NK-92 (cell line): ENCODE results near the gene CD52.
"Not testable (repeated sequence)": the region's sequence is repeated elsewhere in the genome, so short reads cannot be mapped to it uniquely, and the experiment has no call there.

ENCODE experiments used
- DNase-seq: peaks from one replicate; lab custom pipeline; 2025; ENCODE audit not compliant: unreplicated experiment; lab: John Stamatoyannopoulos, UW

CD52 gene

DNA sequence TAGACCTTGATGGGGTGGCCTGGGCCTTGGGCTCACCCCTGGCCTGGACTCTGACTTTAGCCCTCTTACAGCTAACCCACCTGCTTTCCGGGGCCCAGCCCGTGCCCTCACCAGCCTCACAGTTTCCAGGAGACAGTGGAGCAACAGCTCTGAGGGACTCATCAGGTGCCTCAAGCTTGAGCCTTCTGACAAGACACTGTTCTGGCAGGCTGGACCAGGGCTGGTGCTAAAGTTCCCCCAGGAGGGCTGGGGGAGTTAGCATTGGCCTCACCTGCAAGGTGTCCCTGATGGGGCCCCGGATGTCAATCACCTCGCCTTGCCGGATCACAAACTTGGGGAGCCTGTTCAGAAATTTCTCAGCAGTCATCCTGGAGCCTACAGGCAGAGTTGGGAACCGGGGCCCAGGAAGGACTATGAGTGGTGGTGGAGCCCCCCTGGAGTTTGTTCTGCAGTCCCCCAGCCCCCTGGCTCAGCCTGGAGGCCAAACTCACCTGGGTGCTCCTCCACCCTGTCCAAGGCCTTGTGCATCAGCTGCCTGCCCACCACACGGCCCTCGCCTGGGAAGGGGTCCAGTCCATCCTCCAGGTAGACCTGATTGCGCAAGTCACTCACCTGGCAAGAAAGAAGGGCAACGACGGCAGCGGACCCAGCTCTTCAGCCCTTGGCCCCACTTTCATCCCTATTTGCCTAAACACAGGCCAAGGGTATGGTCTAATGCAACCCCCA lies 33.7 kb upstream of the CD52 start:
- DNase-seq, result no peak

DNA sequence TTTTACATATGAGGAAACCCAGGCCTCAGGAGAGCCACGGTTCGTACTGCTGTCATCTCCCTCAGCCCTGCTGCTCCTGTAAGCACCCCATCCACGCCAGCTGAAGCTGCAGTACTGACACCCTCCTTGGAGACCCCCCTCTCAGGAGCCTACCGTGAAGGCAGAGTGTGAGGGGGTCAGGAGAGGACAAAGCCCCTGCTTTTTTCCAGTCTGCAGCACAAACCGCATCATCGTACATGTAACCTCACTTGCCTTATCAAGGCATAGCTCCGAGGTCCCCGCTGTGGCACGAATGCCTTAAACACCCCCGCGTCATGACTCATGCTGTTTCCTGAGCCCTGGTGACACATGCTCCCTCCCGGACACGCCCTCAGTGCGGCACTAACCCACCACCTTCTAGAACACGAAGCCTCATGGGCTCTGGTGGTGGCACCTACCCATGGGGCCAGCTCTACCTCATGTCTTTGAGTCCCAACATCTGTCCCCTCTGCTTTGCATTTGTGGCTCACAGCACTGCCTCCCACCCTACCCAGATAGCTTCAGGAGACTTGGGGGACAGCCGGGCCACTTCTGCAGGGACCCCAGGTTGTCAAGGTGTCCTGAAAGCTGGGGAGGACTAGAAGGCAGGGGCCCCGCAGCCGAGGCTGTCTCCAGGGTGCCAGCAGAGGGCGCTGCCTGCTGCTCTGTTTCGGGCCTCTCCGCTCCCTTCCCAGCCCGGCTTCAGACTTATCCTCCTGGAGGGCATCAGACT lies 33.0 kb upstream of the CD52 start:
- peak; percentile 47 for DNase-seq

DNA sequence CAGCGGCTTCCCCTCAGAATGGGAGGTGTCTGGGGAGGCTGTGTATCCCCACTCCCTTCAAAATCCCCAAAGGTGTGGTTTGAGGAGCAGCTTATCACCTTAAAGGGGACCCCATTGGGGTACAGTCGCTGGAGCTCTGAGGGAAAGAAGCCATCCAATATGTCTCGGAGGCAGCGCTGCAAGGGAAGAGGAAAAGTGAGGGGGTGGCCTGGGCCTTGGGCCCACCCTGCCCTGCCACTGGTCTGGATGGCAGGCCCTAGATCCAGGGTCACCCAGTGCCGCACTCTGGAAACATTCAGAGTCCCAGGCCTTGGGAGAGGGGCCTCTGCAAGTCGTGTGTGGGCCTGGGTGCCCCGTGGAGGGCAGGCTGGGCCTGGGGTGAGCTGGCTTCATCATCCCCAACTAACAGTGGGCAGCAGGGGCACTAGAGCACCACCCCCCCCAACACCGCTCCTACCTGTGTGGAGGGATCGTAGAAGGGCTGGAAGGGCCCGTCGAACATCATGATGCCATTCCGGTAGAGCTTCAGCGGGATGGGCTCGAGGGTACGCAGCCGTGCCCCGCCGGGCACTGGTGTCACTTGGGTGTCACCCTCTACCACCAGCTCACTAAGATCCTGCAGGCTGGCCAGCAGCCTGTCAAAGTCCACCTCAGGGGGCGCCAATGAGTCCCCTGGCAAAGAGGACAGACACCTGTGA lies 32.2 kb upstream of the CD52 start:
- no peak for DNase-seq

DNA sequence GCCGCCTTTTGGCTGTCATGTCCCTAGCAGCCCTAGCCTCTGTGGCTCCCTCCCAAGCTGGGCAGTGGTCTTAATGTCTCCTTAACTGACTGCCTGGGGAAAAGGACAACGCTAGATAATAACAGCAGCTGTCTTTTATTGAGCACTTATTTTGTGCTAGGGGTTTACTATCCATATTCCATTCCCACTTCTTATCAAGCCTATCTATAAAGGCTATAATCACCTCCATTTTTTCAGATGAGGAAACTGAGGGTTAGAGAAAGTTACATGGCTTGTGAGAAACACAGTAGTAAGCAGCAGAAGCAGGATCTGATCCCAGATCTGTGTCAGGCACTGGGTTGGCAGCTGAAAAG lies 31.7 kb upstream of the CD52 start:
- DNase-seq, result no peak

DNA sequence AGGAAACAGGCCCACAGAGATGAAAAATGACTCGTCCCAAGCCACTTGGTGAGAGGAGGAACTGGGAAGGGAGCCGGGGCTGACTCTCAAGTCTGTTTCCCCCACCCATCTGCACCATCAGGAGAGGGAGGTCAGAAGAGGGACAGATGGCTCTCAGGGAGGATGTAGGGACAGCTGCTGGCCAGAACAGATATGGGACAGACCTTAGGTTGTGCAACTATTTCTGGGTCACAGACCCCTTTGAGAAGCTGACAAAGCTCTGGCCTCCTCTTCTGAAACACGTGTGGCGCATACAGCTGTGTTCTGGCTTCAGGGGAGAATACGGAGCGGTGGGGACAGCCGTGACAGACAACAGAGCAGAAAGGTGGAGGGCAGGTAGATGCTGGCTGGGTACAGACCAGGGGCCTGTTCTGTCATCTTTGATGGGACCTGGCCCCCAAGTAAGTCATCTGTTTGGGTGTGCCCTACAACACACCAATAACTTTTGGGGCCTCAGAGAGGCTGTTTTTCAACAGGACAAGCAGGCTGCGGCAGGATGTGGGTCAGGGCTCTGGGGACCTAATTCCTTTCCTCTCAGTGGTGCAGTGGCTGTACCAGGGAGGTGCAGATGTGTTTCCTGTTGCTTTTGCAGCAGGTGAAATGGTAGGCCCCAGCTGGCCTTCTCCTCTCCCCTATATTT lies 30.6 kb upstream of the CD52 start:
- DNase-seq, result no peak

DNA sequence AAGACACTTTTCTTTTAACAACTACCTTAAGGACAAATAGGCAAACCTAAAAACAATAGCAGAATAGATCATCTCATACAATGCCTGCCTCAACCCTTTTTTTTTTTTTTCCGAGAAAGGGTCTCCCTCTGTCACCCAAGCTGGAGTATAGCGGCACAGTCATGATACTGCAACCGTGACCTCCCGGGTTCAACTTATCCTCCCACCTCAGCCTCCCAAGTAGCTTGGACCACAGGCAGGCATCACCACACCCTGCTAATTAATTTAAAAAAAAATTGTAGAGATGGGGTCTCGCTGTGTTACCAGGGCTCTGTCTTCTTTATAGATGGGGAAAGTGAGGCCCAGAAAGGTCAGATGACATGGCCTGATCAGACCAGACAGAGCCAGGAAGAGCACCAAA lies 29.9 kb upstream of the CD52 start:
- DNase-seq, result no peak

DNA sequence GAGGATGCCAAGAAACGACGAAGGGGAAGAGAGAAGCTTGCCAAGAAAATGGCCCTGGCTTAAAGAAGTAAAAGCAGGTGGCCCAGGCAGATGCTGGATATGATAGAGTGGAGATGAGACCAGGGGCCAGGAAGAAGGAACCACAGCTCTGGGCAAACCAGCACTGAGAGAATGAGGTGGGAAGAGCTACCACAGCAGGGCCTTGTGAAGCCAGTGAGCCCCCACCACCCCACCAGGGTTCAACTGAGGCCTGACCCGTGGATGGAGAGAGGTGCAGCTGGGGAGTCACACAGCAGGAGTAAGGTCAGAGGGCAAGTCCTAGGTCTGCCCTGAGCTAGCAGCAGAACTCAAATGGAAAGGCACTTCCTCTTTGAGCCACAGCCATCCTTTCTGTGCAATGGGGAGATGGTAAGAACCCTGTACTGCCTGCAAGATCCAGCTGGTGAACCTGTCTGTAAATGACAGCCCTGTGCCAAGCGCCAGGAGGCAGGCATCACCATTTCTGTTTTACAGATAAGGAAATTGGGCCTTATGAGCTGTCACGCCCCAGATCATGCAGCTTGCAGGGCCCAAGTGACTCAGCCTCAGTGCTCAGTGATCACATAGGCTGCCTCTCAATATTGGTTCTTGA lies 29.3 kb upstream of the CD52 start:
- no peak for DNase-seq

DNA sequence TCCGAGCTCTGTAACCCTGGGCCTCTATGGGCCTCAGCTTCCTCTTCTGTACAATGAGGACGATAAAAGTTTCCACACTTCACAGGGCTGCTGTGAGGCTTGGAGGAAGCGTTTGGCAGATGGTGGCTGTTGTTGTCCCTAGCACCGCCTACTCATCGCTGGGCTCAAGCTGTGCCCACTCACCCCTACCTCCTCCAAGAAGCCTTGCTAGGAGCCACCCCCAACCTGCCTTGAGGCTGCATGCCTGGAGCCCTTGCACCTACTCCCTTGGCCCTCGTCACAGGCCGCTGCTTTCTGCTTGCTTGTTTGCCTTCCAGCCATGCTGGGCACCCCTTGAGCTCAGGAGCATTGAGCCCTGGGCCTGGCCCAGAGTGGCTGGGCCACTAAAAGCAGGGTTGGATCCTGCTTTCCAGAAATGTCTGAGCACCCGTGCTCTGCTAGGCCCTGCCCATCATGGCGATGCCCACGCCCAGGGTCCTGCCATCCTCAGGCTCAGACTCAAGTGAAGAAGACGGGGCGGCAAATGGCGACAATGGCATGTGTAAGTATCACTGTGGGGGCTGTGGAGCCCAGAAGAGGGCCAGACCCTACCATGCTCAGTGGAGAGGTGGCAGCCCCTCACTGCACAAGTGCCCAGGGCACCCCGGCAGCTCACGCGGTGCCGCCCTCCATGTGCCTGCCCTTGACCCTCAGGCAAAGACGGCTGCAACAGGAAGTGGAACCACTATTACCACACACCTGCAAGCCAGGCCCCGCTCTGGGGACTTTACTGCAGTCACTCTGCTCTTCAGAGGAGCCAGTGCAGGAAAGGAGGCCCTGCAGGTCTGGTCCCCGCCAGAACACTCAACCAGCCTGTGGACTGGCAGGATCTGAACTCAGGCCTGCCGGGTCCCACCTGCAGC lies 28.3 kb upstream of the CD52 start:
- no peak for DNase-seq

DNA sequence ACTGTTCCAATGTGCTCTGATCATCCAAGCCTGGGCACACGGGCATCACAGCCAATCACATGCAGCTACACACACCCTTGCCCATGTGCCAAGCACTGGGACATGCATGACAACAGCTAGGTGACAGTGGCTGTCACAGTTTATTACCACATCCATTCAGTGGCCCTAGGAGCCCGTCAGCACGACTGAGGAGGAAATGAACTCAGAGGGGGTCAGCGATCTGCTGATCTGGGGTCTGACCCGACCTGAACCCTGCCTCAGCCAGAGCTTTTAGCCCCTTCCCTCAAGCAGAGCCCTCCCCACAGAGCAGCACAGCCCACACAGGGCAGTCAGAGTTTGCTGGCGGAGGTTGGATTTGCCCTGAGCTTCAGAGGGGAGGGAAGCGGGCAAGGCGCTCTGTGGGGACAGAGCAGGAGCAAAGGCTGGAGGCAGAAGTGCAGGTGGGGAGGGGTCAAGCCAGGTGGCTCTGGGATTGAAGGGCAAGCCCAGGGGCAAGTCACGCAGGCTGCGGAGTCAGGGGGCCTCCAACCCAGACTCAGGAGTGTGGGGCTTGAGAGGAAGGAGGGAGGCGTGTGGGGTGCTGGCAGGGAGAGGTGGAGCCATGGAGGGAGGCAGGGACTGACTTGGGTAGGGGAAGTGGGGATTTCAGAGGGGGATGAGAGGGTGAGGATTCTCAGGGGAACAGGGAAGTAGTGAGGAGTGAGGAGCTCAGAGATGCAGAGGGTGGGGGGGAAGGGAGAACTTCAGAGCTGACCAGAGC lies 27.5 kb upstream of the CD52 start:
- no peak for DNase-seq

DNA sequence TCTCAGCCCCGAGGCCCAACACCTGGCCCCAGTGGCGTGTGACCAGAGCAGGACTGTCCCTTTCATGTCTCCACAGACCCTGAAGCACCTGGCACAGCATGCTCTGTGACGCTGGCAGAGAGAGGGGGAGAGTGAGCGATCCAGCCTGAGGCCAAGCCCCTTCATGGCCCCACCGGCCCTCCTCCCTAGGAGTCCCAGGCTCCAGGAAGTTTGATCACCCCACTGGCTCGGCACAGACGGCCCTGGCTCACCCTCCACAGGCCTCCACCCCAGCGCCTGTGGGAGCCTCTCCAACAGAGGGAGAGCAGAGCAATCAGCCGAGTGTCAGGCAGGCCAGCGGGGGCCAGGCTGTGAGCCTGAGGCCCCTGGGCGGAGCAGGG lies 26.9 kb upstream of the CD52 start:
- no peak for DNase-seq

DNA sequence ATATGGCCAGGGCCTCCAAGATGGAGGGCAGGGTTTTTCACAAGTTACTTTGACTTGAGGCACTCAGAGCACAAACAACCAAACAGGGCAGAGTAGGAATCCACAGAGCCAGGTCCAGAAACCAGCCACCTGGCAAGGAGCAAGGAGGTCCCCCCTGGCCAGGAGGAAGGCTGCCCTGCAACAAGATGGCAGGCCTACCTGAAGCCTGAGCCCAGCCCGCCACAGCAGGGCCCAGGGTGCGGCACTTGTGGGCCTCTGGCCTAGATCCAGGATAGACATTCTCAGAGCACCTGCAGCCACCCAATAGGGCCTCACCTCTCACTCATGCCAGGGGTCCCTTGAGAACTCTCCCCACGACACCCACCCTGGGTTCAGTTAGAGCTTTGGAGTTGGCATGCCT lies 26.3 kb upstream of the CD52 start:
- no peak for DNase-seq

DNA sequence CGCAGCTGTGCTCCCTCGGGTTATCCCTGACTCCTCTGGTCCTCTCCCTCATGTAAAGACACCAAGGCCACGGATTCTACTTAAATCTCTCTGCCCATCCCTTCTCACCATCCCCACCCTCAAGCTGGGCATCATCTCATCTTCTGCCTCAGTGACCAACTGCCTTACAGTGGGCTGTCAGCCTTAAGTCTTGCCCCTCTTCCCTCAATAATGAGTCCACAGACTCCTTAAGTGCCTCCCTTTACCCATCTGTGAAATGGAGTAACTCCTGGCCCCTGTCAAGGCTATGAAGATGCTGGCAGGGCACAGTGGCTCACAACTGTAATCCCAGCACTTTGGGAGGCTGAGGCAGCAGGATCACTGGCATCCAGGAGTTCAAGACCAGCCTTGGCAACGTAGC lies 25.8 kb upstream of the CD52 start:
- DNase-seq, result no peak

DNA sequence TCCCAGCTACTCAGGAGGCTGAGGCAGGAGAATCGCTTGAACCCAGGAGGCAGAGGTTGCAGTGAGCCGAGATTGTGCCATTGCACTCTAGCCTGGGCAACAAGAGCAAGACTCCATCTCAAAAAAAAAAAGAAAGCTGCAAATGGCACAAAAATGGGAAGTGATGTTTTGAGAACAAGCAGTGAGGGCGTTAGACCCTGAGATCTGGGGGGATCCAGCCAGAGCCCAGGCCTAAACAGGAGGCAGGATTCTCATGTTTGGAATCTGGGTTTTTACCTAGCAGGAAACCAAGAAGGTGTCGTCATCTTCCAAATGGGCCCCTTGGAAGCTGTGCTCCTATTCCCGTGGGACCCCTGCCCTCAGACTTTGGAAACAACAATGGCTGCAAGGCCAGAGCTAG lies 25.0 kb upstream of the CD52 start:
- DNase-seq, result not testable (repeated sequence)

DNA sequence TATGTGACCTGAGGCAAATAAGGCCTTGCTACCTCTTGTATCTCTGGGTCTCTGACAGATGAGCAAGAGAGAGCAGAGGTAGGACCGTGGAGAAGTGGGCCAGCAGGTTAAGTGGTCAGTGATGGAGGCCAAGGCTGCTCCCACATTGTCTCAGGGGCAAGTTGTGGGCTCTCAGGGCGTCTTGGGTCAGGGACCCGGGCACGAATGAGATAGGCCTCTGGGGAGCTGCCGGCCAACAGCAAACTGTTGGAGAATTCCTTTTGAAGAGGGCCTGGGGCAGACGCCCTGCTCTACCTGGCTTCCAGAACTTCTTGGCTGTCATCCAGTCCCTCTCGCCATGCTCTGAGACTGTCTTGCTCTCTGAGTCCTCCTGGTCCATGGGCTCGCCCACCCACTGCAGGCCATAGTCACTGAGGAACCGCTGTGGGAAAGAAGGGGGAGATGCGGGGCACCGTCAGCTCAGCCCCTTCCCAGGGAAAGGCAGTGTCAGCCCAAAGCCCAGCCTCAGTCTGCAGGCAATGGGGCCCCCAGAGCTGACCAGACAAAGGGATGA lies 23.8 kb upstream of the CD52 start:
- DNase-seq, result no peak

DNA sequence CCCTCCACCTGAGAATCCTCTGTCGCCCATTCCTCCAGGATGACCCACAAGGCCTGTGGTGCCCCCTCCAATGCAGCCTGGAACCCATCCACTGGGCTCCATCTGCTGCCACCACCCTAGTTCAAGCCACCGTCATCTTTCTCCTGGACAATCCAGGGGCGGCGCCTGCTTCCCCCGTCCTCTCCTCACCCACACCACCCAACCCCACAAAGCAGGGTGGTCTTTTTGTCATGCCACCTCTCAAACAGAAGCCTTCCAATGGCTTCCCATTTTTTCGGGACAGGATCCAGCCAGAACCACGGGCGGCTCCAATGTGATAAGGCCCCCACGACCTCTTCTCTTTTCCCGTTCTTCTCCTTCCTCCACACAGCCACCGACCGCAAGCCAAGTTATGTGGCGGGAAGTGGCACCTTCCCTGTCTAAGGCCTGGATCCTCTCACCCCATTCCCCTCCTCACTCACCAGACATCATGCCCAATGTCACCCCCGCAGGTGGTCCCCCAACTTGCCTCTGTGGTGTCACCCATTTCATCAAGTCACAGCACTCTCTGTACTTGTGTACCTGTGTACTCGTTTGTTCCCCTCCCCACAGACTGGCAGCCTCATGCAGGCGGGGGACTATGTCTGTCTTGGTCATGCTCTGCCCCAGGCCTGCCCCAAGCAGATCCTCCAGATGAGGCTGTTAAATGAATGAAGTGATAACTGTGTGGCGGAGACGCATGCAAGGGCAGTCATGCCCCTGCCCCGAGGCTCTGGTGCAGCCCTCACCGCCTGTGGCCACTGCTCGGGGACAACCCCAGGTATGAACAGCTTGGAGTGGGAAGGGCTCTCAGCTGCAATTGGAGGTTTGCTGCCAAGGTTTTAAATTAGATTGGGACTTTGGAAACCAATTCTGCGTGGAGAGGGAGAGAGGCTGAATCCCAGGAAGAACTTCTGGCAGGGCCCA lies 22.3 kb upstream of the CD52 start:
- DNase-seq, result no peak

DNA sequence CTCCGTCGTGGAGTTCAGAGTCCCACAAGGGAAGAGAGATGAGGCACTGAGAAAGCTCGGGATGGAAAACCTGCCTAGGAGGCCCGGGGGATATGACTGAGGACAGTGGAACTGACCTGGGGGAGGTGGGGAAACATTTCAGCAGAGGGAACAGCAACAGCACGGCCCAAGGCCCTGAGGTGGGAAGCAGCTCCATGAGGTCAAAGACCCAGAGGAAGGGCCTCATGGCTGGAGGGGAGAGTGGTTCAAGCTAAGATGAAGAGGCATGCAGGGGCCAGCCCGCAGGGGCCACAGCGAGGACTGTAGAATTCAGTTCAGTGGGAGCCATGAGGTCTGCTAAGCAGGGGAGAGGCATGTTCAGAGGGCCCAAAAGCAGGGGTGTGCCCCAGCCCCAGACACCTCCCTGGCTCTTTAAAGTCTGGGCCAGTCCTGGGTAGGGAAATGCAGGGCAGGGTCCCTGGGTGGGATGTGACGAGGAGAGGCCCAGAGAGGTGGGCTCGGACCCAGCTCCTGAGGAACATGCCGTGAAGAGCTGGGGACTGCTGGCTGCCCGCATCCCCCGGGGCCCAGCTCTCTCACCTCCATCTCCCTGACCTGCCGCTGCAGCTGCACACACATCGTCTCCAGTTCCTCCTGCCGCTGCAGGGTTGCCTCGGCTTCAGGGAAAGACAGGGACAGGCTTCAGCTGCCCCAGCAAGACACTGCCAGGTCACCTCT lies 21.3 kb upstream of the CD52 start:
- no peak for DNase-seq

DNA sequence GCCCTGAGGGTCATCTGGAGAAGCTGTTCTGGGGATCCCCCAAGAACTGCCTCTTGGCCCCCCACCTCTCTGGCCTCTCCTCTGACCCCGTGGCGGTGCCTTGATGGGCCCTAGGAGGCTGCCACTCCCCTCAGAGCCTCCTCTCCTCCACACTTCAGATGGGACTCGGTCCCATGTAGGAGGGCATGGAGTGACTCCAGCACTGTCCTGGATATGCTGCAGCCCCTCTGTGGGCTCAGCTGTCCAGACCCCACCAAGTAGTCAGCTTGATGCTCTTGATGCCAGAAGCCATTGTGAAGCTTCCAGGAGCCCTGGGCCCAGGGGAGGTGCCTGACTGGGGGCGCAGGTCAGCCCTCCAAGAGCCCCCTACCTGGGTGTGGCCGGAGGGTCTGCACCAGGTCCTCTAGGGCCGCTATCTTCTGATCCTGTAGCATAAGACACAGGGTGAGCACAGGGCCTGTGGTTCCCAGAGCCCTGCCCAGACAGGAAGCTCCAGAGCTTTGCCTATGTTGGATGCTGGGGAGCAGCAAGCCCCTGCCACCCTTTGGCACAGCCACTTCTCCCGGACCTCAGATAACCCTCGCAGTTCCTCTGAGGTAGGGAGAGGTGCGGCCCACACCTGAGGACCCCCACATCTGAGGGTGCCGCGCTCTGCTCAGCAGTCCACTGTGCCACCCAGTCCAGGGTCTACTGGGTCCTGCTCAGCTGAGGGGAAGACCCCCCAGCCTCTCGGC lies 20.5 kb upstream of the CD52 start:
- DNase-seq, result no peak
